ENCODE data around the gene LAT.

GRCh38 chr16:28982418-28982817 lies 2.4 kb upstream of the LAT start:
- TF ChIP-seq ZNF274 (IDR thresholded peaks at IDR 0.05; ENCODE audit: low read depth, low read length) (no peak), SUZ12 (IDR thresholded peaks at IDR 0.05; ENCODE audit: extremely low read depth, insufficient read depth, insufficient read length) (no peak)
